ENCODE data around the gene CAMK1. TPM values are rescaled to one million over a fixed set of nuclear protein-coding genes. Genes with fewer than 3 reads are reported as not detected.

Gene CAMK1
- total and polyA plus RNA-seq, 9 of the 15 experiments (the other 6 are each of a cell fraction or from before 2014, with no cell fraction given) = 0.23 to 10.7 (median 6.0) TPM

GRCh38 chr3:9730657-9731205 is 39.0 kb downstream of the CAMK1 start (continued):
- TF ChIP-seq UBTF (IDR thresholded peaks at IDR 0.05; ENCODE audit: borderline replicate concordance in 1 of 2, low read depth in 2 of 2, low read length in 2 of 2) (no peak), FOXO4 (CRISPR knock-in tag; IDR thresholded peaks at IDR 0.05) (no peak), RBM25 (IDR thresholded peaks at IDR 0.05; ENCODE audit: low read depth, low read length, severe bottlenecking) (no peak), DPF2 (IDR thresholded peaks at IDR 0.05) (peak; percentile 59), NKRF (IDR thresholded peaks at IDR 0.05; ENCODE audit: borderline replicate concordance) (0 out of 2 replicates have a peak, but pooled peaks have one; percentile 42), ARID2 (IDR thresholded peaks at IDR 0.05) (0 out of 2 replicates have a peak, but pooled peaks have one; percentile 31), USF1 (CRISPR knock-in tag; IDR thresholded peaks at IDR 0.05) (no peak), SMAD3 (CRISPR knock-in tag; conservative IDR thresholded peaks at IDR 0.05) (no peak), CREM (IDR thresholded peaks at IDR 0.05; ENCODE audit: low read depth) (no peak), CC2D1A (IDR thresholded peaks at IDR 0.05) (peak; percentile 31), JUND (IDR thresholded peaks at IDR 0.05; ENCODE audit: borderline replicate concordance, low read depth, low read length) (no peak), JUND (tag; IDR thresholded peaks at IDR 0.05; ENCODE audit: borderline replicate concordance, low read depth, low read length) (no peak), RREB1 (CRISPR knock-in tag; IDR thresholded peaks at IDR 0.05) (no peak), STAT5A (IDR thresholded peaks at IDR 0.05; ENCODE audit: borderline replicate concordance, low read length) (no peak), POLR2G (IDR thresholded peaks at IDR 0.05; ENCODE audit: low read depth, low read length) (no peak), FOXK1 (CRISPR knock-in tag; IDR thresholded peaks at IDR 0.05; ENCODE audit: borderline replicate concordance) (0 out of 2 replicates have a peak, but pooled peaks have one; percentile 57)
